ENCODE results near the gene VLDLR.

Gene VLDLR

DNA sequence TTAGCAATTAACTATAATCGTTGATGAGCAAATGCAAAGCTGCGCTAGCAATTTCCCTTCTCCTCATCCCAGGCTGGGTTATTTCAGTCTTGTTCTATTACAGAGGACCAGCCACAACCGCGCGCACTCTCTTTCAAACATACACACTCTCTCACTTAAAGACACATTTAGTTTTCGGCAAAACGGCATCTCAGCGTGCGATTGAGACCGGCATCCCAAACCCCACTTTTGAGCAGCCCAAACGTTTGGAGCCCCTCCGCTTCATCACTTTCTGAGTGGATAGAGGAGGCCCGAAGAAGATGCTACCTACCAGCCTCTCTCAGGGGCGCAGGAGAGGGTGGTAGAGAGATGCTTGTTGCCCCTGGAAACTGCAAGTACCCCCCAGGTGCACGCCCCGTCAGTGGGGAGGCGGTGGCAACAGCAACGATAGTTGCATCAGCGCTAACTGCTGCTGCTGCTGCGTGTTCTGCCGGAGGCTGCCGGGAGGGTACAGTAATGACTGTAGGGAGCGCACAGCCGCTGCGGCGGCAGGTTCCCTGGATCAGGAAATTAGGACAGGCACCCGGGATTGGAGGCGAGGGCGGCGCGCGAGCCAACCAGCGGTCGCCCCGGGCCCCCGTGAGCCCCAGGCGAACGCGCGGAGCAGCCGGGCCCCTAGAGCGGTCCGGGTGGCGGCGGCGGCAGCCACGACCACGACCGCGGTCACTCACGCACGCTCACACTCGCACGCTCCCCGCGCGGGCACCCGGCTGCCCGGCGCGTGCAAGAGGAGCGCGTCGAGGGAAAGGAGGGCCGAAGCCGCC, 467 bp upstream of the VLDLR start:
- peak in 44 of 51 donors; percentile 20 to 87 (median 61) for DNase-seq

DNA sequence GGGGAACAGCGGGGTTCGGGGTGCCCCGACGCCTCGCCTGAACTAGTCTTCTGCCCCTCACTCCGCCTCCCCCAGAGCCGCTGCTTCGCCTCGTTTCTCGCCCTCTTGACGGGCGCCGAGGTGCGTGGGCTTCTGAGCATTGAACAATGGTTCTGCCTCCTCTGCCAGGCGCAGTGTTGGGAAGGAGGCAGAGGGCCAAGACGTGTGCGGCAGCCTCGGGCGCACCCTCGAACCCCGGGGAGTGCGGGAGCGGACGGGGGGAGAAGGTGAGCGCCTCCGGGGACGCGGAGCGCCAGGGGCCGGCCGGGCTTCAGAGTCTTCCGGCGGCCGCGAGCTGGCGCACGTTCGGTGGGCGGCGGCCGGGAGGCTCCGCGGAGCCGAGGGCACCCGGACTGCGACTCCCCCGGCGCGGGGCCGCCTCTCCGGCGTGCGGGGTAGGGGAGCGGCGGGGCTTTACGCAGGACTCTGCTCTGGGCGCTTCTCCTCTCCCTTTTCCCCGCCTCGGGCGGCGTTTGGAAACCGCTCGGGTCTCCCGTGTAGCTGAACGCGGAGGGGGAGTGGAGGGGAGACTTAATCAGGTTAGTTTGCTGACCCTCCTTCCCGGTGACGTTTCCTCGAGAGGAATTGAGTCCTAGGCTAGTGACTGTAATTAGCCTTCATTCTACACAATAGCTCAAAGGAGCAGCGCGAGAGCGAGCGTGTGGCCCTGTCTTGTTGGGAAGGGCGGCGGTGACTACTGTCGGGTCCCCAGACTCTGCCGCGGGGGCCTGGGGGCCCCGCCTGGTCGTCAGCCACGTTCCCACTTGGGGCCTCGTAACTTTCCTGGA, 1.1 kb downstream of the VLDLR start:
- peak in 27 of 51 donors; percentile 21 to 67 (median 45) for DNase-seq

DNA sequence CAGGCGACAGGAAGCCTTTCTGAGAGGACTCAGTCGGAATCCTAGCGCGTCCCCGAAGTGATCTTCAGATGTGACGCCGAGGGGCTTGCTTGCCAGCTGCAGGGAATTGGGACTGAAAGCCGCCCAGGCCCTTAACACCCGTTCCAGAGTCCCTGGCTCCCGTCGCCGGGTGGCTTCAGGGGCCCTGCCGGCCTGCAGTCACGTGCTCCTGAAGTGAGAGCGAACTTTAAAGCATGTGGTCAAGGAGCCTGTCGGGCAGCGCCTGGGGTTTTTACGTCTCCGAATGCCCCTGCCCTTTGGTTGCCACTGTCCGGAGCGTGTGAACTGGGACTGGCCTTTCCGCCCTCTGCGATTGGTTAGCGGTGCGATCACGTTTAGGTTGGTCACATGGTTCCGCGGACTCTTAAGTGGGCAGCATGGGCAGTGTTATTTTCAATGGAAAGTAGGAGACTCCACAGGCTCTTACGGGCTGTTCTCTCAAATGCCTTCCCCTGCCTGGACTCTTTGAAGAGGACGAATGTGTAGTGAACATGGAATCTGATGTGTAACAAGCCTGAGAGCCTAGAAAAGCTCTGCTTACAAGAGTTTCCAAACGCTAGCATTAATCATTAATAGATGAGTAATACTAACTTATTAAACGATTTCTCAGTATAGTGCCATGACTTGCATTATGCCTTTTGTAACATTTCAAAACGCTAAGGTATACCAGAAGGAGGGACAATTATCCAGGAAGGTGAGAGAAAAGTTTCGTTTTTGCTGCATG, 1.9 kb downstream of the VLDLR start:
- peak in 49 of 51 donors; percentile 14 to 83 (median 66) for DNase-seq

DNA sequence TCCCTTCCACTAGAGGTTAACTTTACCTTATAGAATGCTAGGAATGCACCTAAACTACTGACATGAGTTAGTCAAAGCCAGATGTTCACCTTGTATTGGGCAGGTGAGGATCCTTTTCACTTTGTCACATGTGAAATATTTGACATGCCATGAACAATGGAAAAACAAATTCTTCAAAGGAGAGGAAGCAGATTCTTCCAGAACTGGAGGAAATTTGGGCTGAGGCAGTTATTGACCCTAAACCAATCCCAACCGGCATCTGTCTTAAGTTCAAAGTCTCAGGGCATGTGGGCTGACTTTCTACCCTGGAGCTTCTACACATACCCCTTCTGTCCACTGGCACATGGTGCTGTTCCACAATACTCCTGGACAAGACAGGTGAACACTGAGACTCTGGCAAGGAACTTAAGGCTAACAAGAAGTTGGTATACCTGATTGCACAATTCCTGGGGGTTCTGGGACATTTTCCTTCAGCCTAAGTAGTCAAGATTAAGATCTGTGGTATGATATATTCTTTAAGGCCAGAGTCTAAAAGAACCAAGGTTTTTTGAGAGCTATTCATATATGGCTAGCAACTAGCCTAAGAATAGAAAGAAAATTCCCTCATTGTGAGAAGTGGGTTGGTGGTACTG, 2.6 kb downstream of the VLDLR start:
- no peak for DNase-seq

DNA sequence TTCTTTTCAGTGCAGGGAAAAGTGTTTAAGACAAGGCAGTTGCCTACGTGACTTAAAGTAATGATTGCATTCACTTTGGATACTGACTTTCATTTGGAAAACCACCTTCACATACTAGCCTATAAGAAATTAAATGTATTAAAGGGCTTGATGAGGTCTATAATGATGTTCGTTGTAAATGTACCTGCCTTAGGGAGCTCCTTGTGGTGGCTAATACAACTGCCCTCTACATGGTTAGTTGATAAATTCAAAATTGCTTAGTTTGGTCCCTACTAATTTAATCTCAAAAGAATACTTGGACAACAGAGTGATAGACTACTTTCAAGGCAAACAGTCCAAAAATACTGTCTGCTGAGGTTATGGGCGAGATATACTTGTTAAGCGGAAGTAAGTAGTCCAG, 3.8 kb downstream of the VLDLR start:
- no peak for DNase-seq

DNA sequence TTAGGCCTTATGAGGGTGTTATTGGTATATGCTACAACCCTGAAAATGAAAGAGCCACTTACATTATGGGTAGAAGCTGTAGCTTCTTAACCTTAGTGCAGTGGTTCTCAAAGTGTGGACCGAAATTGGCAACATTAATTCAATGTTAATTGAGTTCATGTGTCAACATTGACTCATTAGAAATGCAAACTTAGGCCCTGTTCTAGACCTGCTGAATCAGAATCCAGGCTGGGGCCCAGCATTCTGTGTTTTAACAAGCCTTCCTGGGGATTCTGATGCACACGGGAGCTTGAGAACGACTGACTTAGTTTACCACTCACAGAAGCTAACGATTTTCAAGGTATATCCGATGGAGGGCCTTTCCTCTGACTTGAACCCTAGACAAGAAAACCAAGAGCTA, 7.3 kb downstream of the VLDLR start:
- no peak for DNase-seq

DNA sequence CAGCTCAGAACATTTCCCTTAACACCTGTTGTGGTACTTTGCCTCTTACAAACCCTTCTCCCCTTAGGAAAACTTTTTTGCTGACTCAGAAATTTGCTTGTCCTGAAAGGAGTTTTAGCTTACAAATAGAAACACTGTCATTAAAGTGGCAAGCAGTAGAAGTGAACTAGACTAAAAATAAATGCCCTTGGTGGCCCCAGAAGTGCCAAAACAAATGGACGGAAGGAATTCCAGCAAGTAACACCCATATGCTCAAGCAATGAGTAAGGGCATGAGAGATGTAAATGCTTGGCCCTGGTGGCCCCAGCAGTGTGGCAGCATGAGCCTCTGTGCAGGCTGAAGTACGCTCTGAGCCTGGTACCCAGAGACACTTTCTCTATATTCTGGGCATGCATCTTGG, 8.6 kb downstream of the VLDLR start:
- peak in 1 of 51 donors; percentile 7 for DNase-seq

DNA sequence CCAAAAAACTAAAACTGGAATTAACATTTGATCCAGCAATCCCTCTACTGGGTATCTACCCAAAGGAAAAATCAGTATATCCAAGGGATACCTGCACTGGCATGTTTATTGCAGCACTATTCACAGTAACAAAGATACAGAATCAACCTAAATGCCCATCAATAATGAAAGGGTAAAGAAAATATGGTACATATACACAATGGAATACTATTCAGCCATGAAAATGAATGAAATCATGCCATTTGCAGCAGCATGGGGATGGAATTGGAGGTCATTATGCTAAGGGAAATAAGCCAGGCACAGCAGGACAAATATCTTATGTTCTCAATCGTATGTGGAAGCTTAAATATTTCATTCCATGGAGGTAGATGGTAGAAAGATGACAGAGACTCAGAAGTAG, 9.7 kb downstream of the VLDLR start:
- no peak for DNase-seq

DNA sequence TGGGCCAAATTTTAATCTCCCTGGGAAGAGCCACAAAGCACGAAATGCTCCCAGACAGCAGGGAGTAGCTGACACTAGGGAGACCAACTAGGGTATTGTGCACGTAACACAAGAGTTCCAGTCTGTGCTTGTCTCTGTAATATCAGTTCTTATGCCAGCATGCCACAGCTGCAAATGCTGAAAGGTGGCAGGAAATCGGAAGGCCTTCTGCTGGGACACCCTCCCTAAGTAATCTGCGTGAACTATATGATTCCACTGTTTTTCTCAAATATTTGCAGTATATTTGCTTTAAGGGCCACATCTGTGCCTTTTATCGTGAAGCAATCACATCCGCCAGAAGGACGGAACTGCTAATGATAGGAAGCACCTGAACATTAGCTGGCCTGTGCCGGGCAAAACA, 12.6 kb downstream of the VLDLR start:
- peak in 20 of 51 donors; percentile 3 to 56 (median 32) for DNase-seq

DNA sequence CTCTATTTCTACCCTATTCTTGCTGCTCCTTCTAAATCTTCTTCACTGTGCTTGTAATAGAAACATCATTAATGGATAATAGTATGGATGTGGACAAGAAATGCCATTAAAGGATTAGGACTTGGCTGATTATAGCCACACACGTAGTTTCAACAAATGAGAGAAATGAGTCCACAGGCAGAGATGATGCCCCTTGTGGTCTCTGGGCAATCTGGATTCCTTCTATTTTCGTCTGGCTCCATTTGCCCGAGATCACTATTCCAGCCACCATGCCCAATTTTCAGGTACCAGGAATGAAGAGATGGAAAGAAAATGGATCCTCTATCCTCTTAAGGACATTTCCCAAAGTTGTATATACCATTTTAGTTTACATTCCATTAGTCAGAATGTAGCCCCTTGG, 13.2 kb downstream of the VLDLR start:
- DNase-seq: no peak

DNA sequence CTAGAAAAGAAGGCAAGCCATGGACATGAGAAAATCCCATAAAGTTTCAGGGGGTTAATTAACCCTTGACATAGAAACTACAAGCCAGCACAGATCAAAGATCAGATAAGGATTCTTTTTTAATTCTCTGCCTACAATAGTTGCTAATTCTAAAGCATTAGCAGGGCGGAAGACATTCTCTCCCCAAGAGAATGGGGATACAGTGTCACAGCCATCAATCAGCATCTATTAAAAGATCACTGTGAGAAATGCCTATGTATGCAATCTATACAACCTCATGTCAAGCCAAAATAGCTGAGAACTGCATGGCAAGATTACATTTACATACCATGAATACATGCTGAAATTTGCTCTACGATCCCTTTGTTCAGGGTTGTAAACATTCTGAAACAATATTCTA, 14.3 kb downstream of the VLDLR start:
- no peak for DNase-seq

DNA sequence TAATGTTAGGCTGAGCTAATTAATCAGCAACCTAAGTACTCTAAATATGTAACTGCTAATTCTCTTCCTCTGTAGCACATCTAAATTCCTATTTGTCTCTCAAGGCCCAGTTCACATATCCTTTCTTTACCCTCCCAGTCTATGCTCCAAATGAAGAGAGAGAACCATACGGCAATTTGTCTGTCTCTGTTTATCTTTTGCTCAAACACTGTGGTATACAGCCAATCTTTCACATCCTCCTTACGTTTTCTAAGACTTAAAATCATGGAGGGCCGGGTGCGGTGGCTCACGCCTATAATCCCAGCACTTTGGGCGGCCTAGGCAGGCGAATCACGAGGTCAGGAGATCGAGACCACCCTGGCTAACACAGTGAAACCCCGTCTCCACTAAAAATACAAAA, 15.8 kb downstream of the VLDLR start:
- DNase-seq: no peak

DNA sequence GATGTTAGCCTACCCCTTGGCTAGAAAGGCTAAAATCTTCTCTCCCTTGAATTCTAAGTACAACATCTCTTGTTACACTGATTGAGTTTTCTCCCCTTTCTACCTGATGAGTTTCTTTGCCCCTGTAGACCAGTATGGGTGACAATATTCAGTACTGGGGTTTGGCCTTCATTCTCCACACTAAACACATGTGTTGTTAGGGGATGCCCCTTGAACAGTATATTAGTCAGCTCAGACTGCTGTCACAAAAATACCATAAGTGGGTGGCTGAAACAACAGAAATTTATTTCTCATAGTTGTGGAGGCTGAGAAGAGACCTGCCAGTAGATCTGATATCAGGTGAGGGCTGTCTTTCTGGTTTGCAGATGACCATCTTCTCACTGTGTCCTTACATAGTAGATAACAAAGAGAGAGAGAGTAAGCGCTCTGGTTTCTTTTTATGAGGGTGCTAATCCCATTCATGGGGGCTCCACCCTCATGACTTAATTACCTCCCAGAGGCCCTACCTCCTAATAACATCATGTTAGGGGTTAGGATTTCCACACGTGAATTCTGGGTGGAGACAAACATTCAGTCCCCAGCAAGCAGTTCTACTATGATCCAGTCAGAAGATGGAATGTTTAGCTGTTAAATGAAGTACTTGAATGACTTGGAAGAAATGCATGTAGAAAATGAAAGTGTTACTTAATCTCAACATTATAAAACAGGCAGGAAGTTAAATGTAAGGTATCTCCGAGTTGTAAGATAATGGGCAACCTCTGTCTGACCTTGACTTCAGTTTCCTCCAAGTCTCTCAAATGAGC, 17.5 kb downstream of the VLDLR start:
- DNase-seq: no peak

DNA sequence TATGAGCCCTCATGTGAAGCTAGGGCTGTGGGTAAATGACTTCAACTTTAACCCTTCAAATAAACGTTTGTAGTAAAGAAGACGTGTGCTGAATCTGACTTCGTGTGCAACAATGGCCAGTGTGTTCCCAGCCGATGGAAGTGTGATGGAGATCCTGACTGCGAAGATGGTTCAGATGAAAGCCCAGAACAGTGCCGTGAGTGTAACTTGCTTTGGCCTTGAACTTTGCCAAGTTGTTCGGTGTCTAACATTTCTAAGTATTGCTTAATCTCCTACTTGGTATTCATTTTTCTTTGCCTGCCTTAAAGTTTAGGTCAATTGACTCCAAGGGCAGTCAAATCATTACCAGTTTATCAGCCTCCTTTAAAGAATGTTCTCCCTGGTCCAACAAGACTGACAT, 18.2 kb downstream of the VLDLR start:
- no peak for DNase-seq

DNA sequence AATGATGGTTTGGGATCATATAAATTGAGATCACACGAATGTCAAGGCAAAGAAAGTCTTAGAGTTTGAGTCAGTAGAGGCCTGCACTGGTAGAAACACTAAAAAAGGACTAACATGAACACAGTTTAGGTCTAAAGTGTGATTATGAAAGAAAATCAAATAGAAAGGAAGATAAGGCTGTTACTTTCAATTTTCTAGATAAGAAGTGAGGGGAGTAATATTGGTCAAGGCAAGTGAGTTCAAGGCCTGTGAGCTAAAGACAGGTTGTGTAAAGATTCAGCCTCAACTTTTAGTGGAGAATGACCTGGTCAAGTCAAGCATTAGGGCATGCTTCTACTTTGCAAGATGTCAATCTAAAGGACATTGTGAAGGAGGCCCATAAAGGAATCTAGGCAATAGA, 19.0 kb downstream of the VLDLR start:
- DNase-seq: no peak

DNA sequence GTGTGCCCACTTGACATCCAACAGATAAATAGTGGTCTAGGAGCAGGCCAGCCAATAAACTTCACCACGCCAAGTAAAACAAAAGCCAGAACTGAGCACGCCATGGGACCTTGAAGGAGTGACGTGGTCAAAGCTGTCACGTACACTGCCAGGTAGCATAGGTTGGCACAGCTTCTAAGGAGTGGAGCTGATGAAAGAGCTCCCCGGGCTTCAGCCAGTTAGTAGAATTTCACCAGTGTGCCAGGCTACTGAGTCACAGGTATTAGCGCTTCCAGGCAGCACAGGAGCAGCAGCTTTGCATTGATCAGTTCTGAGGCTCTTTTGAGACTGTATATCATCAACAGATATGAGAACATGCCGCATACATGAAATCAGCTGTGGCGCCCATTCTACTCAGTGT, 19.4 kb downstream of the VLDLR start:
- no peak for DNase-seq

DNA sequence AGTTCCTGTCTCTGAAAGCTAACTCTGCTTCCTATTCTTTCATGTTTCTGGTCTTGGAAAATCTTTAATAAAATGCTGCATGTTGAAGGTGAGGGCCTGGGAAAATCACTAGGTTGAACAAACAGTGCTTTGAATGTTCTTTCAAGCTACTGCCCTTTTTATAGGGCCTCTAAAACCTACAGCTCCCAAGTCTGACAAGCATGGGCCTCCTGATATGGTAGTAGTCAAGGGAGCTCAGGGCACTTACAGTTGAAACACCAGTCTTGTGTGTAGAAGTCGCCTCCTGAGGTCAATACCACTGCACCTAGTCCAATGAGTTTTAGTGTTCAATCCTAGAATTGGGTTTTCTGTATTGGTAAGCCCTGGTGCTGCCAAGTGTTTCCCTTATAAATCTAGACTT, 20.5 kb downstream of the VLDLR start:
- DNase-seq: no peak

DNA sequence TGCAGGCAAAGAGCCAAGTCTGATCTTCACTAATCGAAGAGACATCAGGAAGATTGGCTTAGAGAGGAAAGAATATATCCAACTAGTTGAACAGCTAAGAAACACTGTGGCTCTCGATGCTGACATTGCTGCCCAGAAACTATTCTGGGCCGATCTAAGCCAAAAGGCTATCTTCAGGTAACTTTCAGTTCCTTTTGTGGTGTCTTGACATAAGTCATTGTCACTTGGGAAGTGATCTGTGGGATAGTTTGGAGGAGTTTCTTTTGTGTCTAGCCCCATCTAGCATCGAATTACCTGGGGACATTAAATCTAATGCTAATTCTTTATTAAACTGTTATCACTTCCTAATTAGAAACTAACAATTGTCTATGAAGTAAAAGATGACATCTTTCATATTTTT, 24.0 kb downstream of the VLDLR start:
- no peak for DNase-seq

DNA sequence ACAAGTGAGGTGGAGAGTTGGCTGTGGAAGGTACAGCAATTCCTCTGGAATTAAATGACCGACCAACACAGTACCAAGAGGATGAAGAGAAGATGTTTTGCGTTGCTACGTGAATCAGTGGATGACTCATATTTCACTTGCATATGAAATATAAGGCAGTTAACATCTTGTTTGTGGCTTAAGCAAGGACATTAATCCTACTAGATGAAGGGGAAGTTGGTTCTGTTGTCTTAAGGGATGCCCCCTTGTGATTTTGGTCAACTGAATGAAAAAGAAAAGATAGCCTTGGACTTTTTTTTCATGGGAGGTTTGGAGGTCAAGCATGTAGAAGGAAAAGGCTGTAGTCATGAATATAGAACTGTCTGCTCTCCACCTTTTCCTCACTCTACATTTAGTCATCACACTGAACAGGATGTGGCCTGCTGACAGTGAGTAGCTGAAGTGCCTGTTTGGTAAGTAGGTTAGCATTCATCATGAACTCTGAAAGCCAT, 33.9 kb downstream of the VLDLR start:
- no peak for DNase-seq

DNA sequence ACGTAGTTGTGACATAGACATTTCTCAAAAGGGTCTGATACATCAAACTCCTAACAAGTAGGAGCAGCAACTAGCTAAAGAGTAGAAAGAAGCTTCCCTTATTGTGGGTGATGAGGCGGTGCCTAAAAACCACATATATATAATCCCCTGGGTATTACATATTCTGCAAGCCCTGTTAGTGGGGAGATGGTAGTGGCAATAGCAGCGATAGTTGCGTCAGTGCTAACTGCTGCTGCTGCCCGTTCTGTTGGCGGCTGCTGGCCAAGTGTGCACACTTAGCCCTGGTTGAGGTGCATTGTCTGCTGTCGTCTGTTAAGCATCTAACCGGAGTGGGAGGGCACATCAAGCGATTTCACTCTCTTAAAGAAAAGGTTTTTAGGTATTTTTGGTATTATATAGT, 35.8 kb downstream of the VLDLR start:
- no peak for DNase-seq

DNA sequence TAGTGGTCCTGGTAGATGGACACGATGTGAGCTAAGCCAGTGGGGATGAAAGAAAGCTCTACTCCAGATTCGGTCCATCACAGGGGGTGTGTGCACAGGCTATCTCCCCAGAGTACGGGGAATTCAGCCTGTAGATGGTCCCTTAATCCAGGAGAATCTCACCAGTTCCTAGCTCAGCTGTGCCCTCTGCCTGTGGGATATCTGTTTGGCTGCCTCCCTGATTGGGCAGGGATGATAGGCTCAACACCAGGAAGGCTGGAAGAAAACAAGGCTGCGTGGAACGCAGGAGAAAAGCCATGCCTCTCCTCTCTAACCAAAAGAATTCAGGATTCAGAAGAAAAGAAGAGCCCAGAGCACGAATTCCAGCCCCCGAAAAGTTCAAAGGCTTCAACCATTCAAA, 40.9 kb downstream of the VLDLR start:
- peak in 36 of 51 donors; percentile 2 to 68 (median 24) for DNase-seq
